ENCODE data around the gene RNF31.

DNA sequence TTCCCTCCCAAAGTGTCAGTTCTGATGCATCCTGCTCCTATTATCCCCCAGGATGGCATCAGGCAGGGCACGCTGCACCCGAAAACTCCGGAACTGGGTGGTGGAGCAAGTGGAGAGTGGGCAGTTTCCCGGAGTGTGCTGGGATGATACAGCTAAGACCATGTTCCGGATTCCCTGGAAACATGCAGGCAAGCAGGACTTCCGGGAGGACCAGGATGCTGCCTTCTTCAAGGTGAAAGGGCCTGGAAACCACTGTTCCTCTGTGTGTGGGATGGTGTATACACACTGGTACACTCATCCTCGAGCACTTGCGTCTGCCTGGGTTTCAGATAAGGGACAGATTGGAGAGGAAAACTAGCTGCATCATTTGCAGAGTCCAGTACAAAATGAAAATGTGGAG lies 14.8 kb downstream of the RNF31 start:
- TF ChIP-seq, protein P1, sequence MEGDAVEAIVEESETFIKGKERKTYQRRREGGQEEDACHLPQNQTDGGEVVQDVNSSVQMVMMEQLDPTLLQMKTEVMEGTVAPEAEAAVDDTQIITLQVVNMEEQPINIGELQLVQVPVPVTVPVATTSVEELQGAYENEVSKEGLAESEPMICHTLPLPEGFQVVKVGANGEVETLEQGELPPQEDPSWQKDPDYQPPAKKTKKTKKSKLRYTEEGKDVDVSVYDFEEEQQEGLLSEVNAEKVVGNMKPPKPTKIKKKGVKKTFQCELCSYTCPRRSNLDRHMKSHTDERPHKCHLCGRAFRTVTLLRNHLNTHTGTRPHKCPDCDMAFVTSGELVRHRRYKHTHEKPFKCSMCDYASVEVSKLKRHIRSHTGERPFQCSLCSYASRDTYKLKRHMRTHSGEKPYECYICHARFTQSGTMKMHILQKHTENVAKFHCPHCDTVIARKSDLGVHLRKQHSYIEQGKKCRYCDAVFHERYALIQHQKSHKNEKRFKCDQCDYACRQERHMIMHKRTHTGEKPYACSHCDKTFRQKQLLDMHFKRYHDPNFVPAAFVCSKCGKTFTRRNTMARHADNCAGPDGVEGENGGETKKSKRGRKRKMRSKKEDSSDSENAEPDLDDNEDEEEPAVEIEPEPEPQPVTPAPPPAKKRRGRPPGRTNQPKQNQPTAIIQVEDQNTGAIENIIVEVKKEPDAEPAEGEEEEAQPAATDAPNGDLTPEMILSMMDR (IDR thresholded peaks at IDR 0.05): no peak
- no peak for TF ChIP-seq POLR2AphosphoS5 (IDR thresholded peaks at IDR 0.05)
